Right hindlimb (tissue), 1 donor: ENCODE measurements around the gene HSD17B14.
A peak's percentile ranks its signal among the peaks of the same experiment; 100 is the strongest.
"Not testable (repeated sequence)": the region's sequence is repeated elsewhere in the genome, so short reads cannot be mapped to it uniquely, and the experiment has no call there.

ENCODE experiments used
- DNase-seq: peaks from one replicate; pipeline ENCODE4 v3.0.0-alpha.2; 2018

The HSD17B14 gene

GRCh38 chr19:48867123-48867745 is 30.9 kb upstream of the HSD17B14 start:
- peak; percentile 77 for DNase-seq

GRCh38 chr19:48866692-48867091 is 30.4 kb upstream of the HSD17B14 start:
- DNase-seq, result no peak

GRCh38 chr19:48862827-48863226 is 26.5 kb upstream of the HSD17B14 start:
- DNase-seq, result no peak

GRCh38 chr19:48861313-48861712 is 25.0 kb upstream of the HSD17B14 start:
- DNase-seq, result no peak

- peak; percentile 29 for DNase-seq
These were observed 23.7 kb upstream of the HSD17B14 start for GRCh38 chr19:48859711-48860572.

- no peak for DNase-seq
These were observed 22.9 kb upstream of the HSD17B14 start for GRCh38 chr19:48858984-48859710.

- no peak for DNase-seq
These were observed 20.6 kb upstream of the HSD17B14 start for GRCh38 chr19:48856921-48857320.

- DNase-seq, result no peak
These were observed 17.8 kb upstream of the HSD17B14 start for GRCh38 chr19:48854103-48854502.

- no peak for DNase-seq
These were observed 17.2 kb upstream of the HSD17B14 start for GRCh38 chr19:48853483-48853882.

GRCh38 chr19:48852292-48852691 is 16.0 kb upstream of the HSD17B14 start:
- DNase-seq, result no peak

GRCh38 chr19:48846659-48847058 is 10.4 kb upstream of the HSD17B14 start:
- DNase-seq, result not testable (repeated sequence)

GRCh38 chr19:48845384-48845783 is 9.1 kb upstream of the HSD17B14 start:
- DNase-seq, result no peak

GRCh38 chr19:48844472-48844871 is 8.2 kb upstream of the HSD17B14 start:
- DNase-seq, result no peak

GRCh38 chr19:48842789-48843162 is 6.5 kb upstream of the HSD17B14 start:
- peak; percentile 53 for DNase-seq

GRCh38 chr19:48841571-48841970 is 5.3 kb upstream of the HSD17B14 start:
- DNase-seq, result no peak

- no peak for DNase-seq
These were observed 4.8 kb upstream of the HSD17B14 start for GRCh38 chr19:48841047-48841446.

- no peak for DNase-seq
These were observed 1.4 kb upstream of the HSD17B14 start for GRCh38 chr19:48837687-48838086.

GRCh38 chr19:48837051-48837524 is 797 bp upstream of the HSD17B14 start:
- peak; percentile 91 for DNase-seq

GRCh38 chr19:48835734-48836088 is 580 bp downstream of the HSD17B14 start:
- DNase-seq, result peak; percentile 85

GRCh38 chr19:48833977-48834376 is 2.3 kb downstream of the HSD17B14 start:
- no peak for DNase-seq

GRCh38 chr19:48833049-48833448 is 3.2 kb downstream of the HSD17B14 start:
- no peak for DNase-seq

- DNase-seq, result no peak
These were observed 5.3 kb downstream of the HSD17B14 start for GRCh38 chr19:48830965-48831364.

- no peak for DNase-seq
These were observed 6.2 kb downstream of the HSD17B14 start for GRCh38 chr19:48830088-48830487.

- no peak for DNase-seq
These were observed 9.7 kb downstream of the HSD17B14 start for GRCh38 chr19:48826606-48827020.
